Neural cell (in vitro differentiated cells): ENCODE measurements around the gene ABHD11. TPM values are rescaled to one million over a fixed set of nuclear protein-coding genes. Genes with fewer than 3 reads are reported as not detected.

Experiments
- H2AFZ ChIP-seq: fragments of 200-600, 300-800 bp; sonication (generic), shearing (Covaris generic); 2 replicates; pipeline ENCODE4 v1.6.0; 2014; ENCODE audit warnings: low read depth, mild to moderate bottlenecking, antibody characterized with exemption, low read length, moderate library complexity
- H3F3A ChIP-seq: fragments of 200-600 bp; shearing (Covaris generic); 2 replicates; pipeline ENCODE4 v1.6.1; 2016; ENCODE audit warnings: mild to moderate bottlenecking, moderate library complexity, mixed read lengths, antibody characterized with exemption, low read length; ENCODE audit not compliant: insufficient read depth, poor library complexity, severe bottlenecking
- H3K27ac ChIP-seq: fragments of 200-600, 300-800 bp; sonication (generic), shearing (Covaris generic); 2 replicates; pipeline ENCODE4 v1.5.1; 2014; ENCODE audit warnings: mild to moderate bottlenecking, low read length, moderate library complexity
- H3K27me3 ChIP-seq: fragments of 300-800, 200-600 bp; sonication (generic), shearing (Covaris generic); 2 replicates; pipeline ENCODE4 v1.6.0; 2014; ENCODE audit warnings: mild to moderate bottlenecking, low read depth, low read length, moderate library complexity; ENCODE audit not compliant: insufficient read depth
- H3K36me3 ChIP-seq: fragments of 300-800, 200-600 bp; sonication (generic), shearing (Covaris generic); 2 replicates; pipeline ENCODE4 v1.5.1; 2014; ENCODE audit warnings: mild to moderate bottlenecking, antibody characterized with exemption, low read length, moderate library complexity; ENCODE audit not compliant: insufficient read depth
- H3K4me2 ChIP-seq: fragments of 300-800, 200-600 bp; sonication (generic), shearing (Covaris generic); 2 replicates; pipeline ENCODE4 v1.6.0; 2014; ENCODE audit warnings: mild to moderate bottlenecking, low read length
- H3K4me3 ChIP-seq: fragments of 300-800, 200-600 bp; sonication (generic), shearing (Covaris generic); 2 replicates; pipeline ENCODE4 v1.5.1; 2014; ENCODE audit warnings: mild to moderate bottlenecking, low read length, moderate library complexity
- H3K79me2 ChIP-seq: fragments of 200-600 bp; shearing (Covaris generic); replicated peaks from 2 replicates; pipeline ENCODE4 v1.6.0; 2014; ENCODE audit warnings: mild to moderate bottlenecking, low read length, moderate library complexity; ENCODE audit not compliant: insufficient read depth
- H3K9ac ChIP-seq: fragments of 300-800, 200-600 bp; sonication (generic), shearing (Covaris generic); 2 replicates; pipeline ENCODE4 v1.6.1; 2016; ENCODE audit warnings: mild to moderate bottlenecking, low read length, mixed read lengths
- H3K9me2 ChIP-seq: fragments of 200-600 bp; shearing (Covaris generic); 2 replicates; pipeline ENCODE4 v1.6.1; 2016; ENCODE audit warnings: mild to moderate bottlenecking, low read length, mixed read lengths; ENCODE audit not compliant: insufficient read depth
- H3K9me3 ChIP-seq: fragments of 200-600, 300-800 bp; sonication (generic), shearing (Covaris generic); 2 replicates; pipeline ENCODE4 v1.6.1; 2016; ENCODE audit warnings: mild to moderate bottlenecking, mixed run types, low read length, moderate library complexity, mixed read lengths
- H4K20me1 ChIP-seq: fragments of 200-600 bp; shearing (Covaris generic); 2 replicates; pipeline ENCODE4 v1.6.1; 2016; ENCODE audit warnings: mild to moderate bottlenecking, mixed run types; ENCODE audit not compliant: insufficient read depth
- EP300 ChIP-seq: fragments of 450-650 bp; conservative IDR thresholded peaks from 2 replicates; pipeline ENCODE4 v1.6.1; 2014; ENCODE audit warnings: antibody characterized with exemption, mild to moderate bottlenecking, moderate library complexity; ENCODE audit not compliant: poor library complexity, severe bottlenecking
- EZH2 ChIP-seq: fragments of 200-600, 300-800 bp; shearing (Covaris generic), sonication (generic); IDR thresholded peaks from 2 replicates; pipeline ENCODE4 v1.6.1; 2014; ENCODE audit warnings: antibody characterized with exemption, low read length, borderline replicate concordance, mild to moderate bottlenecking; ENCODE audit not compliant: insufficient read depth, poor library complexity, severe bottlenecking
- MXI1 ChIP-seq: fragments of 450-650 bp; conservative IDR thresholded peaks from 2 replicates; pipeline ENCODE4 v1.6.1; 2014; ENCODE audit warnings: antibody characterized with exemption, mild to moderate bottlenecking; ENCODE audit not compliant: poor library complexity, severe bottlenecking
- POLR2AphosphoS5 ChIP-seq: IDR thresholded peaks from 2 replicates; pipeline ENCODE4 v1.6.1; 2012
- RAD21 ChIP-seq: fragments of 450-650 bp; conservative IDR thresholded peaks from 2 replicates; pipeline ENCODE4 v1.6.1; 2014; ENCODE audit warnings: antibody characterized with exemption, mild to moderate bottlenecking, moderate library complexity
- SMC3 ChIP-seq: fragments of 450-650 bp; conservative IDR thresholded peaks from 2 replicates; pipeline ENCODE4 v1.6.1; 2014; ENCODE audit warnings: antibody characterized with exemption, mild to moderate bottlenecking, moderate library complexity; ENCODE audit not compliant: poor library complexity
- TAF1 ChIP-seq: IDR thresholded peaks from 2 replicates; pipeline ENCODE4 v1.6.1; 2012; ENCODE audit warnings: low read depth
- polyA plus RNA-seq: library from polyadenylated mRNA; depleted of rRNA; stranded (reverse); fragments of >200 nt; gene quantifications from 2 replicates; pipeline ENCODE4 v1.2.3, GENCODE V29; 2014
- TF ChIP-seq, protein P1 (sequence below): fragments of 450-650 bp; IDR thresholded peaks from 2 replicates; pipeline ENCODE4 v1.5.1; 2014; ENCODE audit warnings: antibody characterized with exemption, mild to moderate bottlenecking, moderate library complexity; ENCODE audit not compliant: poor library complexity, severe bottlenecking
- TF ChIP-seq, protein P2 (sequence below): IDR thresholded peaks from 2 replicates; pipeline ENCODE4 v1.6.1; 2012; ENCODE audit warnings: borderline replicate concordance

Gene ABHD11
- polyA plus RNA-seq, 1 donor from 2014 or later: 26.0 TPM

- peaks cover 11% of the 10 kb centered on the region for H3K27me3 ChIP-seq
Observed at GRCh38 chr7:73770002-73770859, 31.6 kb upstream of the ABHD11 start, which contains the start of gene CLDN3. TSS of gene CLDN3 (minus strand) at chr7:73770270. CDS start at chr7:73770049, 221 bp downstream.

DNA sequence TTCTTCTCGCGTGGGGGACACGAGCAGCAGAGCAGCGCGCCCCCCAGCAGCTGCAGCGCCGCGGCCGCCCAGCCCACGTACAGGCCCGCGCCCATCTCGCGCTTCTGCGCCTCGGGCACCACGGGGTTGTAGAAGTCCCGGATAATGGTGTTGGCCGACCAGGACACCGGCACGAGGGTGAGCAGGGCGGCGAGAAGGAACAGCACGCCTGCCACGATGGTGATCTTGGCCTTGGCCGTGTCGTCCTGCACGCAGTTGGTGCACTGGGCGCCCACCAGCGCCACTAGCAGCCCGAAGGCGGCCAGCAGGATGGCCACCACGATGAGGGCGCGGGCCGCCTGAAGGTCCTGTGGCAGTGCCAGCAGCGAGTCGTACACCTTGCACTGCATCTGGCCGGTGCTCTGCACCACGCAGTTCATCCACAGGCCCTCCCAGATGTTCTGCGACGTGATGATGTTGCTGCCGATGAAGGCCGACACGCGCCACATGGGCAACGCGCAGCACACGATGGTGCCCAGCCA is 30.9 kb upstream of the ABHD11 start:
- Histone ChIP-seq H3K9ac (no peak overlapping the region), H3K4me2 (no peak overlapping the region), H2AFZ (no peak overlapping the region)
- TF ChIP-seq, protein P1, sequence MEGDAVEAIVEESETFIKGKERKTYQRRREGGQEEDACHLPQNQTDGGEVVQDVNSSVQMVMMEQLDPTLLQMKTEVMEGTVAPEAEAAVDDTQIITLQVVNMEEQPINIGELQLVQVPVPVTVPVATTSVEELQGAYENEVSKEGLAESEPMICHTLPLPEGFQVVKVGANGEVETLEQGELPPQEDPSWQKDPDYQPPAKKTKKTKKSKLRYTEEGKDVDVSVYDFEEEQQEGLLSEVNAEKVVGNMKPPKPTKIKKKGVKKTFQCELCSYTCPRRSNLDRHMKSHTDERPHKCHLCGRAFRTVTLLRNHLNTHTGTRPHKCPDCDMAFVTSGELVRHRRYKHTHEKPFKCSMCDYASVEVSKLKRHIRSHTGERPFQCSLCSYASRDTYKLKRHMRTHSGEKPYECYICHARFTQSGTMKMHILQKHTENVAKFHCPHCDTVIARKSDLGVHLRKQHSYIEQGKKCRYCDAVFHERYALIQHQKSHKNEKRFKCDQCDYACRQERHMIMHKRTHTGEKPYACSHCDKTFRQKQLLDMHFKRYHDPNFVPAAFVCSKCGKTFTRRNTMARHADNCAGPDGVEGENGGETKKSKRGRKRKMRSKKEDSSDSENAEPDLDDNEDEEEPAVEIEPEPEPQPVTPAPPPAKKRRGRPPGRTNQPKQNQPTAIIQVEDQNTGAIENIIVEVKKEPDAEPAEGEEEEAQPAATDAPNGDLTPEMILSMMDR: no peak
- no peak for TF ChIP-seq EP300
- no peak for TF ChIP-seq RAD21
- no peak for TF ChIP-seq MXI1
- no peak for TF ChIP-seq EZH2
- TF ChIP-seq, protein P2, sequence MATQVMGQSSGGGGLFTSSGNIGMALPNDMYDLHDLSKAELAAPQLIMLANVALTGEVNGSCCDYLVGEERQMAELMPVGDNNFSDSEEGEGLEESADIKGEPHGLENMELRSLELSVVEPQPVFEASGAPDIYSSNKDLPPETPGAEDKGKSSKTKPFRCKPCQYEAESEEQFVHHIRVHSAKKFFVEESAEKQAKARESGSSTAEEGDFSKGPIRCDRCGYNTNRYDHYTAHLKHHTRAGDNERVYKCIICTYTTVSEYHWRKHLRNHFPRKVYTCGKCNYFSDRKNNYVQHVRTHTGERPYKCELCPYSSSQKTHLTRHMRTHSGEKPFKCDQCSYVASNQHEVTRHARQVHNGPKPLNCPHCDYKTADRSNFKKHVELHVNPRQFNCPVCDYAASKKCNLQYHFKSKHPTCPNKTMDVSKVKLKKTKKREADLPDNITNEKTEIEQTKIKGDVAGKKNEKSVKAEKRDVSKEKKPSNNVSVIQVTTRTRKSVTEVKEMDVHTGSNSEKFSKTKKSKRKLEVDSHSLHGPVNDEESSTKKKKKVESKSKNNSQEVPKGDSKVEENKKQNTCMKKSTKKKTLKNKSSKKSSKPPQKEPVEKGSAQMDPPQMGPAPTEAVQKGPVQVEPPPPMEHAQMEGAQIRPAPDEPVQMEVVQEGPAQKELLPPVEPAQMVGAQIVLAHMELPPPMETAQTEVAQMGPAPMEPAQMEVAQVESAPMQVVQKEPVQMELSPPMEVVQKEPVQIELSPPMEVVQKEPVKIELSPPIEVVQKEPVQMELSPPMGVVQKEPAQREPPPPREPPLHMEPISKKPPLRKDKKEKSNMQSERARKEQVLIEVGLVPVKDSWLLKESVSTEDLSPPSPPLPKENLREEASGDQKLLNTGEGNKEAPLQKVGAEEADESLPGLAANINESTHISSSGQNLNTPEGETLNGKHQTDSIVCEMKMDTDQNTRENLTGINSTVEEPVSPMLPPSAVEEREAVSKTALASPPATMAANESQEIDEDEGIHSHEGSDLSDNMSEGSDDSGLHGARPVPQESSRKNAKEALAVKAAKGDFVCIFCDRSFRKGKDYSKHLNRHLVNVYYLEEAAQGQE: no peak
- no peak for TF ChIP-seq TAF1

More at GRCh38 chr7:73770002-73770859, 31.6 kb upstream of the ABHD11 start, which contains the start of gene CLDN3:
- no peak within 1 kb of the TSS for H2AFZ ChIP-seq
- H3K4me2 ChIP-seq: no peak within 1 kb of the TSS
- peak within 1 kb of the TSS; percentile 61 for H3K4me3 ChIP-seq
- H3K9me2 ChIP-seq: no peaks in the 10 kb centered on the region
- no peak for TF ChIP-seq RAD21
- TF ChIP-seq EP300: no peak
- TF ChIP-seq, protein P1: no peak
- TF ChIP-seq SMC3: no peak
- TF ChIP-seq TAF1: no peak
- TF ChIP-seq, protein P2: no peak
- no peak for TF ChIP-seq MXI1
- no peak for TF ChIP-seq EZH2
- no peak for TF ChIP-seq POLR2AphosphoS5
- H3F3A ChIP-seq: no peaks in the 10 kb centered on the region
- no peak within 1 kb of the TSS for H3K27ac ChIP-seq
- no peak within 1 kb of the TSS for H3K9ac ChIP-seq
- no peaks in the 10 kb centered on the region for H3K79me2 ChIP-seq
- H4K20me1 ChIP-seq: no peaks in the 10 kb centered on the region
- no peaks in the 10 kb centered on the region for H3K9me3 ChIP-seq
- H3K36me3 ChIP-seq: no peaks in the 10 kb centered on the region

More for the DNA sequence above, 30.9 kb upstream of the ABHD11 start:
- Histone ChIP-seq H3K36me3 (no peaks in the 10 kb centered on the region), H3K27me3 (peaks cover 11% of the 10 kb centered on the region), H3K9me2 (no peaks in the 10 kb centered on the region), H3K4me3 (no peak overlapping the region), H3K79me2 (no peaks in the 10 kb centered on the region), H3K9me3 (no peaks in the 10 kb centered on the region), H3K27ac (no peak overlapping the region), H4K20me1 (no peaks in the 10 kb centered on the region), H3F3A (no peaks in the 10 kb centered on the region)
